ENCODE data around the gene UFC1. TPM values are rescaled to one million over a fixed set of nuclear protein-coding genes. Genes with fewer than 3 reads are reported as not detected.

The UFC1 gene
- total and polyA plus RNA-seq, 2 experiments from 2014 or later, result 105 to 119 TPM

DNA sequence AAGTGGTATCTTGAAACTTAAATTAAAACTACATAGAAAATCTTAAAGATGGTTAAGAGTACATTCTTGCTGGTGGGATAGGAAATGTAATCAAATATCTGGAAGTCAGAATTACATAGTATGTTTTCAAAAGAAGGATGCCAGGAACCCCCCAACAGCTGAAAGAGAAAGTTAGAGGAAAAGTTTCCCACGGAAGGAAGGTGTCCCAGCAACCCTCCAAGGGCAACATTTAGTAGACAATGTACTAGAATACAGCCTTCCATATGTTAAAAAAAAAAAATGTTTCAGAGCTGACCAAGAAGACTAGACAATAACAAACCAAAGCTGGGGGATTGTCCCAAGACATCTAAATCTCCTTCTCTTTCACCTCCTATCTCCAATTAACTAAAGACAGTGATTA, 23.5 kb upstream of the UFC1 start:
- DNase-seq (ENCODE audit: low spot score), result no peak
- no peaks in the 10 kb centered on the region for H3K9me3 ChIP-seq (ENCODE audit: low read depth)
- H3K4me3 ChIP-seq, result no peak overlapping the region
- H3K27me3 ChIP-seq, result no peaks in the 10 kb centered on the region
- no peaks in the 10 kb centered on the region for H3K9me2 ChIP-seq (replicated peaks; ENCODE audit: insufficient read depth)
- H4K20me1 ChIP-seq (ENCODE audit: insufficient read depth, poor library complexity, severe bottlenecking), result peaks cover 5% of the 10 kb centered on the region
- peaks cover 16% of the 10 kb centered on the region for H3K4me1 ChIP-seq (ENCODE audit: insufficient read depth)
- H3K27ac ChIP-seq, result no peak overlapping the region
- TF ChIP-seq EZH2phosphoT487 (IDR thresholded peaks at IDR 0.05; ENCODE audit: low read depth, severe bottlenecking, unreplicated experiment) (no peak), EZH2 (IDR thresholded peaks at IDR 0.05; ENCODE audit: borderline replicate concordance) (no peak)
- TF ChIP-seq, protein P1, sequence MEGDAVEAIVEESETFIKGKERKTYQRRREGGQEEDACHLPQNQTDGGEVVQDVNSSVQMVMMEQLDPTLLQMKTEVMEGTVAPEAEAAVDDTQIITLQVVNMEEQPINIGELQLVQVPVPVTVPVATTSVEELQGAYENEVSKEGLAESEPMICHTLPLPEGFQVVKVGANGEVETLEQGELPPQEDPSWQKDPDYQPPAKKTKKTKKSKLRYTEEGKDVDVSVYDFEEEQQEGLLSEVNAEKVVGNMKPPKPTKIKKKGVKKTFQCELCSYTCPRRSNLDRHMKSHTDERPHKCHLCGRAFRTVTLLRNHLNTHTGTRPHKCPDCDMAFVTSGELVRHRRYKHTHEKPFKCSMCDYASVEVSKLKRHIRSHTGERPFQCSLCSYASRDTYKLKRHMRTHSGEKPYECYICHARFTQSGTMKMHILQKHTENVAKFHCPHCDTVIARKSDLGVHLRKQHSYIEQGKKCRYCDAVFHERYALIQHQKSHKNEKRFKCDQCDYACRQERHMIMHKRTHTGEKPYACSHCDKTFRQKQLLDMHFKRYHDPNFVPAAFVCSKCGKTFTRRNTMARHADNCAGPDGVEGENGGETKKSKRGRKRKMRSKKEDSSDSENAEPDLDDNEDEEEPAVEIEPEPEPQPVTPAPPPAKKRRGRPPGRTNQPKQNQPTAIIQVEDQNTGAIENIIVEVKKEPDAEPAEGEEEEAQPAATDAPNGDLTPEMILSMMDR (IDR thresholded peaks at IDR 0.05; ENCODE audit: poor library complexity), result no peak
- H3K36me3 ChIP-seq (replicated peaks; ENCODE audit: insufficient read depth, low read depth), result no peaks in the 10 kb centered on the region
- no peak overlapping the region for H2AFZ ChIP-seq
- 53% methylated on average over 1 of the region's 1 CpG for WGBS (ENCODE audit: low lambda C conversion rate, missing lambda C conversion rate)
- peak overlapping the region; percentile 93 for H3K4me2 ChIP-seq
- peaks cover 89% of the 10 kb centered on the region for H3K79me2 ChIP-seq

- no peaks in the 10 kb centered on the region for H3K9me2 ChIP-seq (replicated peaks; ENCODE audit: insufficient read depth)
- peaks cover 16% of the 10 kb centered on the region for H3K4me1 ChIP-seq (ENCODE audit: insufficient read depth)
- peak overlapping the region; percentile 61 for H2AFZ ChIP-seq
- H4K20me1 ChIP-seq (ENCODE audit: insufficient read depth, poor library complexity, severe bottlenecking), result peaks cover 5% of the 10 kb centered on the region
- peaks cover 87% of the 10 kb centered on the region for H3K79me2 ChIP-seq
- TF ChIP-seq EZH2 (IDR thresholded peaks at IDR 0.05; ENCODE audit: borderline replicate concordance) (no peak), EZH2phosphoT487 (IDR thresholded peaks at IDR 0.05; ENCODE audit: low read depth, severe bottlenecking, unreplicated experiment) (no peak)
- TF ChIP-seq, protein P1 (IDR thresholded peaks at IDR 0.05; ENCODE audit: poor library complexity), result no peak
- no peaks in the 10 kb centered on the region for H3K27me3 ChIP-seq
- H3K4me3 ChIP-seq, result peak overlapping the region; percentile 46
- WGBS (ENCODE audit: low lambda C conversion rate, missing lambda C conversion rate), result 6% methylated on average over 7 of the region's 22 CpGs
- H3K36me3 ChIP-seq (replicated peaks; ENCODE audit: insufficient read depth, low read depth), result no peaks in the 10 kb centered on the region
- H3K9me3 ChIP-seq (ENCODE audit: low read depth), result no peaks in the 10 kb centered on the region
- DNase-seq (ENCODE audit: low spot score), result peak; percentile 44
- H3K4me2 ChIP-seq, result peak overlapping the region; percentile 93
- H3K27ac ChIP-seq, result peak overlapping the region; percentile 93
Measured at GRCh38 chr1:161131523-161132409, 22.0 kb upstream of the UFC1 start.

- H3K4me3 ChIP-seq, result peak within 1 kb of the TSS; percentile 46
- WGBS (ENCODE audit: low lambda C conversion rate, missing lambda C conversion rate), result under 1% methylated on average over 41 of the region's 68 CpGs
- H2AFZ ChIP-seq, result peak within 1 kb of the TSS; percentile 61
- no peaks in the 10 kb centered on the region for H3K36me3 ChIP-seq (replicated peaks; ENCODE audit: insufficient read depth, low read depth)
- H4K20me1 ChIP-seq (ENCODE audit: insufficient read depth, poor library complexity, severe bottlenecking), result peaks cover 5% of the 10 kb centered on the region
- no peaks in the 10 kb centered on the region for H3K9me2 ChIP-seq (replicated peaks; ENCODE audit: insufficient read depth)
- H3K9me3 ChIP-seq (ENCODE audit: low read depth), result no peaks in the 10 kb centered on the region
- H3K27me3 ChIP-seq, result no peaks in the 10 kb centered on the region
- TF ChIP-seq EZH2 (IDR thresholded peaks at IDR 0.05; ENCODE audit: borderline replicate concordance) (no peak), EZH2phosphoT487 (IDR thresholded peaks at IDR 0.05; ENCODE audit: low read depth, severe bottlenecking, unreplicated experiment) (no peak)
- TF ChIP-seq, protein P1 (IDR thresholded peaks at IDR 0.05; ENCODE audit: poor library complexity), result no peak
- peak within 1 kb of the TSS; percentile 93 for H3K27ac ChIP-seq
- peak; percentile 96 for DNase-seq (ENCODE audit: low spot score)
- peak within 1 kb of the TSS; percentile 93 for H3K4me2 ChIP-seq
- peaks cover 80% of the 10 kb centered on the region for H3K79me2 ChIP-seq
- H3K4me1 ChIP-seq (ENCODE audit: insufficient read depth), result peaks cover 16% of the 10 kb centered on the region
Measured at GRCh38 chr1:161132410-161133219, 21.2 kb upstream of the UFC1 start, which contains the start of gene DEDD. DEDD (minus strand) TSS chr1:161132667; CDS start chr1:161124462, 8,205 bp downstream.

All from hepatocyte (in vitro differentiated cells).